A673 (cell line): Measurements from ENCODE around the gene OGDHL.

Experiments
- EZH2 ChIP-seq: fragments of 200-600 bp; sonication (generic); IDR thresholded peaks from 2 replicates; pipeline ENCODE4 v1.6.1; 2017; ENCODE audit warnings: borderline replicate concordance, low read depth, mild to moderate bottlenecking, mixed read lengths, antibody characterized with exemption, low read length; ENCODE audit not compliant: poor library complexity, severe bottlenecking
- TF ChIP-seq, protein P1 (sequence below): fragments of 300-800, 200-600 bp; sonication (generic); conservative IDR thresholded peaks from 2 replicates; pipeline ENCODE4 v1.5.1; 2017; ENCODE audit warnings: low read depth, mild to moderate bottlenecking, antibody characterized with exemption, low read length, moderate library complexity, mixed read lengths

DNA sequence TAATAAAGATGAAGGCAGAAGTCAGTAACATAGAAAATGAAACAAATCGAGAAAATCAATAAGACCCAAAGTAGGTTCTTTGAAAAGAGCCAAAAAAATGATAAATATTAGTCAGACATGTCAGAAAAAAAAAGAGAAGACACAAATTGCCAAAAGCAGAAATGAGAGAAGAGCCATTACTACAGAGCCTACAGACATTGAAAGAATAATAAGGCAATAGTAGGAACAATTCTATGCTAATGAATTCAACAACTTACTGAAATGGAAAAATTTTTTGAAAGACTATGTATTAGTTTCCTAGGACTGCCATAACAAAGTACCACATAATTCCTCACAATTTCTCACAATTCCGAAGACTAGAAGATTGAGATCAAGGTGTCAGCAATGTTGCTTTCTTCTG, 35.5 kb downstream of the OGDHL start:
- TF ChIP-seq, protein P1, sequence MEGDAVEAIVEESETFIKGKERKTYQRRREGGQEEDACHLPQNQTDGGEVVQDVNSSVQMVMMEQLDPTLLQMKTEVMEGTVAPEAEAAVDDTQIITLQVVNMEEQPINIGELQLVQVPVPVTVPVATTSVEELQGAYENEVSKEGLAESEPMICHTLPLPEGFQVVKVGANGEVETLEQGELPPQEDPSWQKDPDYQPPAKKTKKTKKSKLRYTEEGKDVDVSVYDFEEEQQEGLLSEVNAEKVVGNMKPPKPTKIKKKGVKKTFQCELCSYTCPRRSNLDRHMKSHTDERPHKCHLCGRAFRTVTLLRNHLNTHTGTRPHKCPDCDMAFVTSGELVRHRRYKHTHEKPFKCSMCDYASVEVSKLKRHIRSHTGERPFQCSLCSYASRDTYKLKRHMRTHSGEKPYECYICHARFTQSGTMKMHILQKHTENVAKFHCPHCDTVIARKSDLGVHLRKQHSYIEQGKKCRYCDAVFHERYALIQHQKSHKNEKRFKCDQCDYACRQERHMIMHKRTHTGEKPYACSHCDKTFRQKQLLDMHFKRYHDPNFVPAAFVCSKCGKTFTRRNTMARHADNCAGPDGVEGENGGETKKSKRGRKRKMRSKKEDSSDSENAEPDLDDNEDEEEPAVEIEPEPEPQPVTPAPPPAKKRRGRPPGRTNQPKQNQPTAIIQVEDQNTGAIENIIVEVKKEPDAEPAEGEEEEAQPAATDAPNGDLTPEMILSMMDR = no peak
- no peak for TF ChIP-seq EZH2
